Heart right ventricle (tissue), 16 donors: ENCODE measurements around the gene HOXA3. TPM values are rescaled to one million over a fixed set of nuclear protein-coding genes. Genes with fewer than 3 reads are reported as not detected.

Experiments used
- ATAC-seq, 8 donors: fragments of 200-7000 bp; cut with Tn5 transposase; one replicate each; pipeline ENCODE4 v1.9.1; 2020; ENCODE audit warnings: mild to moderate bottlenecking in 8 of 8, moderate library complexity in 8 of 8, moderate number of reproducible peaks in 1 of 8
- DNase-seq, 2 donors: peaks; one replicate each; pipeline ENCODE4 v3.0.0-alpha.2; 2020
- H3K27ac ChIP-seq, 10 donors: fragments of 200-600 bp; sonication (generic) in 2 of 10; one replicate each; pipeline versions ENCODE4 v1.5.0 to v1.8.0; 2020 to 2022; ENCODE audit warnings: mild to moderate bottlenecking in 3 of 10
- H3K27me3 ChIP-seq, 7 donors: fragments of 200-600 bp; one replicate each; pipeline ENCODE4 v1.8.0; 2021 to 2022; ENCODE audit warnings: mild to moderate bottlenecking in 2 of 7
- H3K36me3 ChIP-seq, 9 donors: fragments of 200-600 bp; sonication (generic) in 1 of 9; one replicate each; pipeline versions ENCODE4 v1.5.0 to v1.8.0; 2020 to 2022; ENCODE audit warnings: mild to moderate bottlenecking in 2 of 9
- H3K4me1 ChIP-seq, 9 donors: fragments of 200-600 bp; sonication (generic) in 1 of 9; one replicate each; pipeline versions ENCODE4 v1.5.0 to v1.8.0; 2020 to 2022; ENCODE audit warnings: mild to moderate bottlenecking in 4 of 9
- H3K4me3 ChIP-seq, 10 donors: fragments of 200-600 bp; sonication (generic) in 2 of 10; one replicate each; pipeline versions ENCODE4 v1.5.0 to v1.8.0; 2020 to 2022; ENCODE audit warnings: mild to moderate bottlenecking in 7 of 10, moderate library complexity in 2 of 10
- H3K9me3 ChIP-seq, 11 donors: fragments of 200-600 bp in 10 of 11; sonication (generic) in 2 of 11; one replicate each; pipeline versions ENCODE4 v1.5.0 to v1.8.0; 2013 to 2022; ENCODE audit warnings: mild to moderate bottlenecking in 2 of 11, control low read depth in 1 of 11, moderate library complexity in 1 of 11
- WGBS, 2 donors: extraction: QIAGEN DNeasy Blood & Tissue Kit; methylation state at CpG; one replicate each; pipeline ENCODE4 v1.1.7; 2013; ENCODE audit warnings: inconsistent platforms in 1 of 2; 5-methylcytosine and 5-hydroxymethylcytosine counted together
- intact Hi-C, 10 donors: fragments of 100-400 bp; cut with DNase I; formaldehyde crosslinking; loops; one replicate each; pipeline versions ENCODE4 v1.11.1 to v1.14.2; 2022
- polyA plus RNA-seq, 2 donors: library from polyadenylated mRNA; stranded (reverse); fragments of 200-250 nt; gene quantifications; one replicate each; pipeline ENCODE4 v1.2.3, GENCODE V29; 2013
- total RNA-seq, 10 donors: library from RNA; stranded (reverse); fragmentation: NEBNext Ultra II Directional in 3 of 10; extraction: Animal tissue kit (Norgen Biotek cat#: 25700) in 3 of 10; gene quantifications; one replicate each; pipeline versions ENCODE4 v1.2.1 to v1.2.4, GENCODE V29; 2021 to 2023
- TF ChIP-seq, protein P1 (sequence below), 9 donors: fragments of 200-600 bp; sonication (generic) in 2 of 9; IDR thresholded peaks; one replicate each; pipeline versions ENCODE4 v1.5.0 to v1.8.0; 2021 to 2022; ENCODE audit warnings: antibody characterized with exemption in 9 of 9, mild to moderate bottlenecking in 5 of 9, moderate library complexity in 1 of 9
- donor health status: Arrhythmogenic right ventricular cardiomyopathy.
- donor health status: ischemic (EF 13 %, LVEDD 7.1; RV severe dilation, severe dysfunction).
- donor health status: healthy with polysubstance abuse.
- donor health status: DM: no; HTN: yes; CAD: no.
- donor health status: DM: no; HTN: no; CAD: no.
- donor health status: ischemic (EF 25% LVEDD 6.9; RV normal size, moderate dysfunction).
- donor health status: ischemic (EF 25% LVEDD 5.7; RV mildly dilated, moderate dysfunction).
- donor health status: healthy.
- donor health status: DM: yes; HTN: yes; CAD: no.
- donor health status: Ischemic cardiomyopathy.
- donor health status: ischemic (EF 35%, LVEDD 5.7; RV mildly dilated, moderate dysfunction).
- donor health status: nonischemic (EF 11% LVEDD 7.7; RV severe dilation, severe dysfunction).
- donor health status: DM: yes; HTN: yes; CAD: no.
- donor health status: PGD.
- donor health status: ischemic (EF 29% LVEDD 5.4; RV normal size, mild dysfunction).
- donor health status: nonischemic (EF 23%, LVEDD 6.1; RV moderate dilation, normal function).

The HOXA3 gene
- total and polyA plus RNA-seq, 12 donors = 0.11 to 1.5 (median 0.24) TPM; not detected in 2

DNA sequence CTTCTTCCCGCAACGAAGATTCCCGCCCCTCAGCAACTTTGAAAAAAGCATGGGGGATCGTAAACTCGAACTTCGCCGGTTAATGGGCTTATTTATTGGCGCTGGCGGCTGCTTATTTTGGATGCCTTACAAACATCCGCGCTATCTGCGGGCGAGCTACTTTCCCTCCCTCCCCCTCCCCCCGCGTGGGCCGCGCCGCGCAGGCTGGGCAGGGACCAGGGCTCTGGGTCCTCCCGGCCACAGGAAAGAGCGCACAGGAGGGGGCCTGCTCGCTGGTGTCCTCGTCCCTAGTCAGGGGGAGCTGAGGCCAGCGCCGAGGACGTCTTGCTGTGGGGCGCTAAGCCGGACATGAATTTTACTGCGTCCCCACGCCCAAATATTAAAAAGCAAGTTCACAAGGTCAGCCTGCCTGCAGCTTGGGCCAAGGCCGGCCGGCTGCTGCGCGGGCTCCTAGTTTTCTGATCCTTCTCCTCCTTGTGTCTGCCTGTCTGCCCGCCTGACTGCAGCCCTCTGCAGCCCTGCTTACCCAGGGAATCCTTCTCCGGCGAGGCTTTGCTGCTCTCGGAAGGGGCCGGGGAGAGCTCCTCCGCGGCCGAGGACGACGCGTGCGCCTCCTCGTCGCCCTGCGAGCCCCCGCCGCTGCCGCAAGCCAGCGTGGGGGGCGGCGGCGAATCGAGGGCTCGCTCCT, 20.6 kb upstream of the HOXA3 start:
- DNase-seq = no peak
- TF ChIP-seq, protein P1, sequence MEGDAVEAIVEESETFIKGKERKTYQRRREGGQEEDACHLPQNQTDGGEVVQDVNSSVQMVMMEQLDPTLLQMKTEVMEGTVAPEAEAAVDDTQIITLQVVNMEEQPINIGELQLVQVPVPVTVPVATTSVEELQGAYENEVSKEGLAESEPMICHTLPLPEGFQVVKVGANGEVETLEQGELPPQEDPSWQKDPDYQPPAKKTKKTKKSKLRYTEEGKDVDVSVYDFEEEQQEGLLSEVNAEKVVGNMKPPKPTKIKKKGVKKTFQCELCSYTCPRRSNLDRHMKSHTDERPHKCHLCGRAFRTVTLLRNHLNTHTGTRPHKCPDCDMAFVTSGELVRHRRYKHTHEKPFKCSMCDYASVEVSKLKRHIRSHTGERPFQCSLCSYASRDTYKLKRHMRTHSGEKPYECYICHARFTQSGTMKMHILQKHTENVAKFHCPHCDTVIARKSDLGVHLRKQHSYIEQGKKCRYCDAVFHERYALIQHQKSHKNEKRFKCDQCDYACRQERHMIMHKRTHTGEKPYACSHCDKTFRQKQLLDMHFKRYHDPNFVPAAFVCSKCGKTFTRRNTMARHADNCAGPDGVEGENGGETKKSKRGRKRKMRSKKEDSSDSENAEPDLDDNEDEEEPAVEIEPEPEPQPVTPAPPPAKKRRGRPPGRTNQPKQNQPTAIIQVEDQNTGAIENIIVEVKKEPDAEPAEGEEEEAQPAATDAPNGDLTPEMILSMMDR (IDR thresholded peaks at IDR 0.05) = no peak
- peaks cover 0 to 3% (median 0%) of the 10 kb centered on the region in 9 donors for H3K36me3 ChIP-seq
- intact Hi-C loops = no loop called here
- peak overlapping the region in 1 of 10 donors; percentile 20 for H3K27ac ChIP-seq
- peak overlapping the region; percentile 20 to 53 (median 40) for H3K4me3 ChIP-seq
- peaks cover 84 to 100% (median 100%) of the 10 kb centered on the region in 7 donors for H3K27me3 ChIP-seq
- H3K4me1 ChIP-seq = peaks cover 8 to 55% (median 30%) of the 10 kb centered on the region in 9 donors
- WGBS, 2 donors = 0 to 2% methylated on average over 58 of the region's 58 CpGs
- peak in 4 of 8 donors; percentile 25 to 50 (median 40) for ATAC-seq
- no peaks in the 10 kb centered on the region for H3K9me3 ChIP-seq

DNA sequence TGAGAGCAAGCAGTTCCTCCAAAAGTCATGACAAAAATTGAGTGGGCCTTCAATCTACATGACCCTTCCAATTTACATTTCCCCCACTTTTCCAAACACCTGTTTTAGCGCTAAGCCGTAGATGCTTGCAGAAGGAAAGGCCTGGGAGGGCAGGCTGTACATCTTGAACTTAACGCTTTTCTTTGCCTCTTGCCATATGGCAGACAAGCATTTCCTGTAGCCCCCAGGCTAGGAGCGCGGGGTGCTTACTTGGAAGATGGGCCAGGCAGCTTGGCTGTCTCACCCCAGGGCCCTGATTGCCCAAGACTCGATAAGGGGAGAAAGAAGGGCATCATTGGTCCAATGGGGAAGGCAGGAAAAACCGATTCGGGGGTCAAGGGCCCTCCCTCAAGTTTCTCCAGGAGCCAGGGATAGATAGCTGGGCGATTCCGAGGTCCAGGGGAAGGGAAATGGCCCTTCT, 20.0 kb upstream of the HOXA3 start:
- WGBS, 2 donors = 12% methylated on average over 10 of the region's 10 CpGs
- H3K27me3 ChIP-seq = peaks cover 83 to 100% (median 100%) of the 10 kb centered on the region in 7 donors
- H3K36me3 ChIP-seq = peaks cover 0 to 3% (median 0%) of the 10 kb centered on the region in 9 donors
- TF ChIP-seq, protein P1 (IDR thresholded peaks at IDR 0.05) = no peak
- H3K4me3 ChIP-seq = peak overlapping the region in 2 of 10 donors; percentile 20 to 53
- no peaks in the 10 kb centered on the region for H3K9me3 ChIP-seq
- H3K27ac ChIP-seq = no peak overlapping the region
- DNase-seq (no peak), ATAC-seq (no peak)
- peaks cover 8 to 56% (median 30%) of the 10 kb centered on the region in 9 donors for H3K4me1 ChIP-seq
- intact Hi-C loops = no loop called here

DNA sequence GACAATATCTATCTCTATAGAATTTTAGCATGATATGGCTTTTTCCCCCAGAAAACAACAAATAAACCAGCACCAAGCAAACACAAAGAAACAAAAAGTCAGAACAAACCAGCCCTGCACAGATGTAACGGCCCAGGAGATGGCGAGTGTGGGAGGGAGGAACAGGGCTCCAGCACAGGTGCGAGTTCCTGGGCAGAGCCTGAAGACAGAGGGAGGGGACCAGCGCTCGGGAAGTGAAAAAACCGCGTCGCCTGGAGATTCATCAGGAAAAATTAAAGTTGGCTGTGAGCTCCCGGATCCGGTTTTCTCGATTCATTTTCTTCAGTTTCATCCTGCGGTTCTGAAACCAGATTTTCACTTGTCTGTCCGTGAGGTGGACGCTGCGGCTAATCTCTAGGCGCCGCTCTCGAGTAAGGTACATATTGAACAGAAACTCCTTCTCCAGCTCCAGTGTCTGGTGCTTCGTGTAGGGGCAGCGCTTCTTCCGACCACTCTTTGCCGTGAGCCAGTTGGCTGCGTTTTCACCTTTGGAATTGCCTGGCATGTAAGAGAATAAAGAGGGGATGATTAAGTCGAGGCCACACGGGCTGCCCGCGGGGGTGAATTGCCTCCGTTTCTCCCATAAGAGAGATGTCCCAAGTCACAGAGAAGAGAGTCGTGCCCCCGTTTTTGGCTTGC, 19.4 kb upstream of the HOXA3 start:
- 5 to 11% methylated on average over 30 of the region's 30 CpGs for WGBS, 2 donors
- ATAC-seq = no peak
- no peak for DNase-seq
- intact Hi-C loops = no loop called here
- Histone ChIP-seq H3K4me3 (no peak overlapping the region), H3K36me3 (peaks cover 0 to 3% (median 0%) of the 10 kb centered on the region in 9 donors), H3K4me1 (peaks cover 8 to 61% (median 30%) of the 10 kb centered on the region in 9 donors), H3K9me3 (no peaks in the 10 kb centered on the region), H3K27me3 (peaks cover 85 to 100% (median 100%) of the 10 kb centered on the region in 7 donors), H3K27ac (no peak overlapping the region)
- TF ChIP-seq, protein P1 (IDR thresholded peaks at IDR 0.05) = no peak

DNA sequence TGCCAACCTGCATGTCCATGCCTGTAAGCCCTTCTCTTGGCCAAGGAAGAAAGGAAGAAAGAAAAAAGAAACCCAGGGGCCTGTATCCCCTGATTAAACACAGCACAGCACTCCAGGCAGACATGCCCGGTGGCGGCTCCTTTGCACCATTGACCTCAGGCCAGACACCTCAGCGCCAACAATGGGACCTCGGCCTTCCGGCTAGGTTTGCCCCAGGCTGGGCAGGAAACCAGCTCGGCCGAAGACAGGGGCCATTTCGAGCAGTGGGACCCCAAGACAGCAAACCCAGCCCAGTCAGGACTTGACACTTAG, 18.9 kb upstream of the HOXA3 start:
- Histone ChIP-seq H3K4me1 (peaks cover 8 to 66% (median 30%) of the 10 kb centered on the region in 9 donors), H3K36me3 (peaks cover 0 to 4% (median 0%) of the 10 kb centered on the region in 9 donors), H3K27me3 (peaks cover 87 to 100% (median 100%) of the 10 kb centered on the region in 7 donors), H3K27ac (no peak overlapping the region), H3K4me3 (no peak overlapping the region), H3K9me3 (no peaks in the 10 kb centered on the region)
- ATAC-seq (no peak), DNase-seq (no peak)
- TF ChIP-seq, protein P1 (IDR thresholded peaks at IDR 0.05) = no peak
- intact Hi-C loops = no loop called here
- 4 to 12% methylated on average over 8 of the region's 8 CpGs for WGBS, 2 donors
